ENCODE measurements around the gene NFATC2.

Gene NFATC2

GRCh38 chr20:51551186-51551585, 8.7 kb upstream of the NFATC2 start:
- no peak for TF ChIP-seq EZH2phosphoT487 (IDR thresholded peaks at IDR 0.05; ENCODE audit: borderline replicate concordance, low read length)
- H4K20me1 ChIP-seq (ENCODE audit: control insufficient read depth, insufficient read depth, low read depth, low read length): no peaks in the 10 kb centered on the region
- H3K79me2 ChIP-seq (ENCODE audit: control insufficient read depth, low read length): no peaks in the 10 kb centered on the region
- no peaks in the 10 kb centered on the region for H3K36me3 ChIP-seq (ENCODE audit: control insufficient read depth, low read length)
- H3K9me3 ChIP-seq (ENCODE audit: control insufficient read depth, insufficient read depth, low read length): no peaks in the 10 kb centered on the region
- H3K9me2 ChIP-seq (replicated peaks; ENCODE audit: control insufficient read depth, low read length): no peaks in the 10 kb centered on the region
- peaks cover 6% of the 10 kb centered on the region for H3K27me3 ChIP-seq (ENCODE audit: control insufficient read depth, low read length)
- H3K4me3 ChIP-seq (ENCODE audit: low read length): no peak overlapping the region
- H3K4me1 ChIP-seq (ENCODE audit: control insufficient read depth, low read length): peaks cover 11% of the 10 kb centered on the region
- H3F3A ChIP-seq (ENCODE audit: control insufficient read depth, insufficient read depth): no peaks in the 10 kb centered on the region
- no peak overlapping the region for H3K4me2 ChIP-seq (ENCODE audit: low read length)
- H3K27ac ChIP-seq (ENCODE audit: low read depth, low read length): no peak overlapping the region

- Histone ChIP-seq H3K27ac (ENCODE audit: low read depth, low read length) (no peak overlapping the region), H3K4me1 (ENCODE audit: control insufficient read depth, low read length) (peaks cover 6% of the 10 kb centered on the region), H3K79me2 (ENCODE audit: control insufficient read depth, low read length) (no peaks in the 10 kb centered on the region), H3K4me2 (ENCODE audit: low read length) (no peak overlapping the region), H3K27me3 (ENCODE audit: control insufficient read depth, low read length) (peaks cover 6% of the 10 kb centered on the region), H3K9me3 (ENCODE audit: control insufficient read depth, insufficient read depth, low read length) (no peaks in the 10 kb centered on the region), H3F3A (ENCODE audit: control insufficient read depth, insufficient read depth) (no peaks in the 10 kb centered on the region), H3K9me2 (replicated peaks; ENCODE audit: control insufficient read depth, low read length) (no peaks in the 10 kb centered on the region), H4K20me1 (ENCODE audit: control insufficient read depth, insufficient read depth, low read depth, low read length) (no peaks in the 10 kb centered on the region), H3K36me3 (ENCODE audit: control insufficient read depth, low read length) (no peaks in the 10 kb centered on the region), H3K4me3 (ENCODE audit: low read length) (no peak overlapping the region)
- TF ChIP-seq EZH2phosphoT487 (IDR thresholded peaks at IDR 0.05; ENCODE audit: borderline replicate concordance, low read length): no peak
- no peak for TF ChIP-seq CTCF (IDR thresholded peaks at IDR 0.05; ENCODE audit: low read depth, low read length, poor library complexity, severe bottlenecking)
Measured at GRCh38 chr20:51549474-51549873, 7.0 kb upstream of the NFATC2 start.

- no peak overlapping the region for H3K4me3 ChIP-seq (ENCODE audit: low read length)
- peaks cover 8% of the 10 kb centered on the region for H3K4me1 ChIP-seq (ENCODE audit: control insufficient read depth, low read length)
- TF ChIP-seq CTCF (IDR thresholded peaks at IDR 0.05; ENCODE audit: low read depth, low read length, poor library complexity, severe bottlenecking) (no peak), EZH2phosphoT487 (IDR thresholded peaks at IDR 0.05; ENCODE audit: borderline replicate concordance, low read length) (no peak)
- H4K20me1 ChIP-seq (ENCODE audit: control insufficient read depth, insufficient read depth, low read depth, low read length): no peaks in the 10 kb centered on the region
- H3K36me3 ChIP-seq (ENCODE audit: control insufficient read depth, low read length): no peaks in the 10 kb centered on the region
- no peaks in the 10 kb centered on the region for H3F3A ChIP-seq (ENCODE audit: control insufficient read depth, insufficient read depth)
- H3K27ac ChIP-seq (ENCODE audit: low read depth, low read length): no peak overlapping the region
- no peaks in the 10 kb centered on the region for H3K9me2 ChIP-seq (replicated peaks; ENCODE audit: control insufficient read depth, low read length)
- no peak overlapping the region for H3K4me2 ChIP-seq (ENCODE audit: low read length)
- H3K27me3 ChIP-seq (ENCODE audit: control insufficient read depth, low read length): peaks cover 8% of the 10 kb centered on the region
- H3K79me2 ChIP-seq (ENCODE audit: control insufficient read depth, low read length): no peaks in the 10 kb centered on the region
- H3K9me3 ChIP-seq (ENCODE audit: control insufficient read depth, insufficient read depth, low read length): no peaks in the 10 kb centered on the region
Measured at GRCh38 chr20:51547951-51548350, 5.4 kb upstream of the NFATC2 start.

- Histone ChIP-seq H3F3A (ENCODE audit: control insufficient read depth, insufficient read depth) (no peaks in the 10 kb centered on the region), H3K36me3 (ENCODE audit: control insufficient read depth, low read length) (peaks cover 4% of the 10 kb centered on the region; the same call in 1 of the 2 replicates), H3K27ac (ENCODE audit: low read depth, low read length) (no peak overlapping the region), H3K9me2 (replicated peaks; ENCODE audit: control insufficient read depth, low read length) (no peaks in the 10 kb centered on the region), H3K79me2 (ENCODE audit: control insufficient read depth, low read length) (peaks cover 19% of the 10 kb centered on the region), H3K4me3 (ENCODE audit: low read length) (no peak overlapping the region), H3K4me1 (ENCODE audit: control insufficient read depth, low read length) (peaks cover 25% of the 10 kb centered on the region), H3K9me3 (ENCODE audit: control insufficient read depth, insufficient read depth, low read length) (no peaks in the 10 kb centered on the region), H4K20me1 (ENCODE audit: control insufficient read depth, insufficient read depth, low read depth, low read length) (no peaks in the 10 kb centered on the region), H3K27me3 (ENCODE audit: control insufficient read depth, low read length) (peaks cover 8% of the 10 kb centered on the region), H3K4me2 (ENCODE audit: low read length) (no peak overlapping the region)
- TF ChIP-seq EZH2phosphoT487 (IDR thresholded peaks at IDR 0.05; ENCODE audit: borderline replicate concordance, low read length) (no peak), CTCF (IDR thresholded peaks at IDR 0.05; ENCODE audit: low read depth, low read length, poor library complexity, severe bottlenecking) (no peak)
Measured at GRCh38 chr20:51545515-51545914, 3.0 kb upstream of the NFATC2 start.

Data from DOHH2 (cell line).